Daoy (cell line): ENCODE measurements around the gene SEMA3B. TPM values are rescaled to one million over a fixed set of nuclear protein-coding genes. Genes with fewer than 3 reads are reported as not detected.
"Not testable (repeated sequence)": the region's sequence is repeated elsewhere in the genome, so short reads cannot be mapped to it uniquely, and the experiment has no call there.

ENCODE experiments used
- DNase-seq: peaks from one replicate; pipeline ENCODE4 v3.0.0-alpha.2; 2015; ENCODE audit warnings: low read depth
- total RNA-seq: library from RNA; depleted of rRNA; stranded (reverse); fragments of >200 nt; shearing (Covaris generic); gene quantifications from 2 replicates; pipeline ENCODE4 v1.2.3, GENCODE V29; 2014

SEMA3B gene
- total RNA-seq, 1 experiment from 2014 or later, result 2.6 TPM

GRCh38 chr3:50237754-50238548 lies 31.0 kb upstream of the SEMA3B start:
- DNase-seq, result peak; percentile 90

- peak; percentile 46 for DNase-seq
Observed at GRCh38 chr3:50238549-50239026, 30.4 kb upstream of the SEMA3B start.

- no peak for DNase-seq
Observed at GRCh38 chr3:50239649-50240048, 29.3 kb upstream of the SEMA3B start.

GRCh38 chr3:50241163-50241562 lies 27.8 kb upstream of the SEMA3B start:
- no peak for DNase-seq

- DNase-seq, result no peak
Observed at GRCh38 chr3:50241713-50242380, 27.1 kb upstream of the SEMA3B start.

- no peak for DNase-seq
Observed at GRCh38 chr3:50242381-50242770, 26.6 kb upstream of the SEMA3B start.

- peak; percentile 82 for DNase-seq
Observed at GRCh38 chr3:50242851-50243542, 25.9 kb upstream of the SEMA3B start.

- no peak for DNase-seq
Observed at GRCh38 chr3:50243543-50243895, 25.4 kb upstream of the SEMA3B start.

GRCh38 chr3:50244813-50245212 lies 24.1 kb upstream of the SEMA3B start:
- not testable (repeated sequence) for DNase-seq

- no peak for DNase-seq
Observed at GRCh38 chr3:50245251-50245745, 23.6 kb upstream of the SEMA3B start.

- DNase-seq, result peak; percentile 60
Observed at GRCh38 chr3:50245831-50246516, 23.0 kb upstream of the SEMA3B start.

- DNase-seq, result peak; percentile 97
Observed at GRCh38 chr3:50246517-50246954, 22.4 kb upstream of the SEMA3B start.

GRCh38 chr3:50248387-50248786 lies 20.6 kb upstream of the SEMA3B start:
- DNase-seq, result peak; percentile 77

- no peak for DNase-seq
Observed at GRCh38 chr3:50249457-50249856, 19.5 kb upstream of the SEMA3B start.

- DNase-seq, result no peak
Observed at GRCh38 chr3:50250514-50250913, 18.4 kb upstream of the SEMA3B start.

GRCh38 chr3:50251220-50251619 lies 17.7 kb upstream of the SEMA3B start:
- peak; percentile 84 for DNase-seq

GRCh38 chr3:50254577-50255250 lies 14.2 kb upstream of the SEMA3B start:
- DNase-seq, result peak; percentile 26

GRCh38 chr3:50255251-50255615 lies 13.7 kb upstream of the SEMA3B start:
- no peak for DNase-seq

- peak; percentile 32 for DNase-seq
Observed at GRCh38 chr3:50256978-50257890, 11.7 kb upstream of the SEMA3B start.

- no peak for DNase-seq
Observed at GRCh38 chr3:50258029-50258680, 10.8 kb upstream of the SEMA3B start.
